H1 (cell line): ENCODE measurements around the gene VASN. TPM values are rescaled to one million over a fixed set of nuclear protein-coding genes. Genes with fewer than 3 reads are reported as not detected.

Source experiments
- CTCF ChIA-PET: fragments of 300-600 bp; sonication (Branson Sonifier 250); formaldehyde crosslinking; loops from one replicate; lab custom pipeline; 2021; ENCODE audit not compliant: partially characterized antibody; lab: Charles Lee
- POLR2A ChIA-PET: fragments of 300-600 bp; sonication (Branson Sonifier 250); formaldehyde crosslinking; loops from one replicate; lab custom pipeline; 2021; ENCODE audit warnings: inconsistent platforms; ENCODE audit not compliant: partially characterized antibody; lab: Charles Lee
- DNase-seq, 2 experiments: peaks; one replicate each; pipeline versions ENCODE4 v3.0.0 to v3.0.0-alpha.2; 2010 to 2022; ENCODE audit warnings: low spot score in 2 of 2, low read depth in 1 of 2, mixed read lengths in 1 of 2
- FAIRE-seq: peaks from 2 replicates; lab custom pipeline; 2011; peaks lifted over from hg19 to GRCh38; lab: Jason Lieb, UNC
- H2AFZ ChIP-seq: 2 replicates; pipeline ENCODE4 v1.8.1; 2012; ENCODE audit warnings: low read length, inconsistent platforms
- H2AK5ac ChIP-seq: 2 replicates; pipeline ENCODE4 v1.6.1; 2013; ENCODE audit warnings: low read depth, low read length
- H2BK120ac ChIP-seq: replicated peaks from 2 replicates; pipeline ENCODE3; 2013; ENCODE audit warnings: low read depth, low read length, inconsistent platforms
- H2BK12ac ChIP-seq: 2 replicates; pipeline ENCODE4 v1.6.1; 2013; ENCODE audit warnings: low read depth, low read length
- H2BK15ac ChIP-seq: 2 replicates; pipeline ENCODE4 v1.6.1; 2013; ENCODE audit warnings: low read length
- H2BK20ac ChIP-seq: 2 replicates; pipeline ENCODE4 v1.6.1; 2013; ENCODE audit warnings: low read length
- H2BK5ac ChIP-seq: 2 replicates; pipeline ENCODE4 v1.6.1; 2013; ENCODE audit warnings: low read depth, low read length
- H3K14ac ChIP-seq: 2 replicates; pipeline ENCODE4 v1.6.1; 2013; ENCODE audit warnings: inconsistent platforms; ENCODE audit not compliant: insufficient read length
- H3K18ac ChIP-seq: 2 replicates; pipeline ENCODE4 v1.6.1; 2013; ENCODE audit warnings: low read length; ENCODE audit errors: extremely low read depth
- H3K23ac ChIP-seq: 2 replicates; pipeline ENCODE4 v1.6.1; 2013; ENCODE audit warnings: inconsistent platforms; ENCODE audit not compliant: insufficient read length
- H3K23me2 ChIP-seq: 2 replicates; pipeline ENCODE4 v1.6.1; 2013; ENCODE audit warnings: low read depth, low read length
- H3K27ac ChIP-seq: 2 replicates; pipeline ENCODE4 v1.6.1; 2011; ENCODE audit warnings: low read depth, low read length, inconsistent platforms
- H3K27me3 ChIP-seq, 4 experiments: replicated peaks in 1 of 4; 1 replicate in 1 of 4; 2 replicates in 3 of 4; pipeline versions ENCODE4 v1.6.1 to v1.8.1; 2011 to 2013; ENCODE audit warnings: low read length in 3 of 4, mild to moderate bottlenecking in 3 of 4, inconsistent platforms in 2 of 4, mixed read lengths in 2 of 4, moderate library complexity in 1 of 4; ENCODE audit not compliant: control insufficient read depth in 3 of 4, insufficient read depth in 3 of 4; ENCODE audit errors: extremely low read depth in 1 of 4
- H3K36me3 ChIP-seq, 4 experiments: 2 replicates each; pipeline versions ENCODE4 v1.6.1 to v1.8.1; 2011 to 2013; ENCODE audit warnings: mild to moderate bottlenecking in 4 of 4, low read length in 3 of 4, moderate library complexity in 2 of 4, control low read depth in 1 of 4, inconsistent platforms in 1 of 4; ENCODE audit not compliant: insufficient read depth in 4 of 4, control insufficient read depth in 2 of 4
- H3K4ac ChIP-seq: replicated peaks from 2 replicates; pipeline ENCODE3; 2013; ENCODE audit warnings: low read length, low read depth, mixed read lengths, inconsistent platforms; ENCODE audit not compliant: insufficient read length
- H3K4me1 ChIP-seq, 4 experiments: replicated peaks in 1 of 4; 1 replicate in 1 of 4; 2 replicates in 3 of 4; pipeline versions ENCODE4 v1.6.1 to v1.8.1; 2011 to 2013; ENCODE audit warnings: low read length in 3 of 4, inconsistent platforms in 2 of 4, mixed read lengths in 1 of 4; ENCODE audit not compliant: insufficient read depth in 4 of 4, control insufficient read depth in 3 of 4
- H3K4me2 ChIP-seq, 2 experiments: 2 replicates each; pipeline versions ENCODE4 v1.6.1 to v1.8.1; 2011 to 2013; ENCODE audit warnings: low read depth in 2 of 2, low read length in 2 of 2, control low read depth in 1 of 2, inconsistent platforms in 1 of 2, mild to moderate bottlenecking in 1 of 2; ENCODE audit not compliant: insufficient read depth in 1 of 2
- H3K4me3 ChIP-seq, 4 experiments: fragments of 200-600, 300-600 bp in 1 of 4; sonication (generic), shearing (Covaris generic), sonication (Bioruptor Twin) in 1 of 4; 2 replicates each; pipeline versions ENCODE4 v1.5.1 to v1.8.1; 2011 to 2016; ENCODE audit warnings: low read length in 4 of 4, low read depth in 3 of 4, control low read depth in 2 of 4, inconsistent platforms in 2 of 4, mild to moderate bottlenecking in 2 of 4, mixed read lengths in 1 of 4, moderate library complexity in 1 of 4; ENCODE audit not compliant: insufficient read depth in 2 of 4; ENCODE audit errors: extremely low read depth in 1 of 4
- H3K56ac ChIP-seq: replicated peaks from 2 replicates; pipeline ENCODE3; 2013; ENCODE audit warnings: low read depth, mild to moderate bottlenecking, mixed read lengths, low read length, inconsistent platforms; ENCODE audit not compliant: insufficient read length
- H3K79me1 ChIP-seq: 2 replicates; pipeline ENCODE4 v1.6.1; 2013; ENCODE audit warnings: low read depth, low read length, control low read depth
- H3K79me2 ChIP-seq, 2 experiments: 2 replicates each; pipeline versions ENCODE4 v1.6.1 to v1.8.1; 2012 to 2013; ENCODE audit warnings: low read length in 2 of 2, mild to moderate bottlenecking in 2 of 2, inconsistent platforms in 1 of 2; ENCODE audit not compliant: insufficient read depth in 2 of 2, control insufficient read depth in 1 of 2
- H3K9ac ChIP-seq, 4 experiments: replicated peaks in 1 of 4; 1 replicate in 1 of 4; 2 replicates in 3 of 4; pipeline versions ENCODE4 v1.6.1 to v1.8.1; 2011 to 2013; ENCODE audit warnings: low read depth in 3 of 4, low read length in 3 of 4, control low read depth in 2 of 4, mild to moderate bottlenecking in 2 of 4, moderate library complexity in 2 of 4, inconsistent platforms in 1 of 4; ENCODE audit errors: extremely low read depth in 1 of 4
- H3K9me3 ChIP-seq, 2 experiments: 2 replicates each; pipeline versions ENCODE4 v1.6.1 to v1.8.1; 2012 to 2013; ENCODE audit warnings: mild to moderate bottlenecking in 2 of 2, moderate library complexity in 2 of 2, control low read depth in 1 of 2, inconsistent platforms in 1 of 2, low read depth in 1 of 2, low read length in 1 of 2, mixed read lengths in 1 of 2; ENCODE audit not compliant: insufficient read depth in 2 of 2
- H4K20me1 ChIP-seq, 2 experiments: replicated peaks in 1 of 2; 2 replicates each; pipeline versions ENCODE3 to v1.8.1; 2011 to 2013; ENCODE audit warnings: inconsistent platforms in 2 of 2, low read length in 2 of 2, mild to moderate bottlenecking in 1 of 2; ENCODE audit not compliant: insufficient read depth in 2 of 2, control insufficient read depth in 1 of 2
- H4K5ac ChIP-seq: 2 replicates; pipeline ENCODE4 v1.6.1; 2013; ENCODE audit warnings: low read length, low read depth, mixed read lengths, inconsistent platforms; ENCODE audit not compliant: insufficient read length
- H4K8ac ChIP-seq: 2 replicates; pipeline ENCODE4 v1.8.0; 2013; ENCODE audit warnings: mild to moderate bottlenecking, moderate library complexity, low read length, inconsistent platforms; ENCODE audit not compliant: insufficient read depth; ENCODE audit errors: extremely low read depth
- H4K91ac ChIP-seq: replicated peaks from 2 replicates; pipeline ENCODE3; 2013; ENCODE audit warnings: low read length, mixed read lengths, inconsistent platforms; ENCODE audit not compliant: insufficient read length
- CTCF ChIP-seq, 3 experiments: IDR thresholded peaks; 1 replicate in 2 of 3; 2 replicates in 1 of 3; pipeline versions ENCODE4 v1.5.1 to v1.6.1; 2011; ENCODE audit warnings: low read length in 3 of 3, mild to moderate bottlenecking in 3 of 3, inconsistent platforms in 2 of 3, low read depth in 1 of 3, moderate library complexity in 1 of 3; ENCODE audit not compliant: insufficient read depth in 1 of 3; ENCODE audit errors: control extremely low read depth in 1 of 3
- E2F6 ChIP-seq: IDR thresholded peaks from 2 replicates; pipeline ENCODE4 v1.6.1; 2012; ENCODE audit warnings: inconsistent platforms
- GABPA ChIP-seq: IDR thresholded peaks from 2 replicates; pipeline ENCODE4 v1.6.1; 2011; ENCODE audit warnings: mild to moderate bottlenecking, low read length, moderate library complexity, borderline replicate concordance; ENCODE audit not compliant: insufficient read depth
- GTF2F1 ChIP-seq: IDR thresholded peaks from 2 replicates; pipeline ENCODE4 v1.6.1; 2012; ENCODE audit warnings: low read depth, low read length, improper control_type of control experiment, borderline replicate concordance
- HDAC2 ChIP-seq, 2 experiments: fragments of 300-600 bp in 1 of 2; sonication (generic) in 1 of 2; IDR thresholded peaks; 2 replicates each; pipeline ENCODE4 v1.6.1; 2011 to 2012; ENCODE audit warnings: low read depth in 2 of 2, low read length in 2 of 2, mild to moderate bottlenecking in 2 of 2, moderate library complexity in 2 of 2, borderline replicate concordance in 1 of 2, inconsistent platforms in 1 of 2
- JUND ChIP-seq: IDR thresholded peaks from 2 replicates; pipeline ENCODE4 v1.6.1; 2011; ENCODE audit warnings: mild to moderate bottlenecking, improper control_type of control experiment, low read length
- KDM1A ChIP-seq: fragments of 200-600, 300-600 bp; sonication (generic); IDR thresholded peaks from 2 replicates; pipeline ENCODE4 v1.7.1; 2016; ENCODE audit warnings: mild to moderate bottlenecking, low read length, borderline replicate concordance
- WGBS, 2 experiments: shearing (Covaris generic) in 1 of 2; methylation state at CpG; one replicate each; pipeline versions ENCODE4 v1.1.6 to v1.1.7; 2013 to 2015; ENCODE audit warnings: low lambda C conversion rate in 2 of 2, mixed read lengths in 2 of 2, inconsistent platforms in 1 of 2, low coverage in 1 of 2, missing lambda C conversion rate in 1 of 2; ENCODE audit not compliant: insufficient replicate concordance in 2 of 2, insufficient coverage in 1 of 2, insufficient read length in 1 of 2; ENCODE audit errors: extremely low coverage in 1 of 2, missing lambda C conversion rate in 1 of 2; 5-methylcytosine and 5-hydroxymethylcytosine counted together
- polyA plus RNA-seq, 7 experiments: library from polyadenylated mRNA; depleted of rRNA in 3 of 7; stranded (reverse) in 5 of 7; unstranded in 2 of 7; fragments of >200 nt in 5 of 7; fragments of 200-250 nt in 2 of 7; gene quantifications; 1 replicate in 5 of 7; 2 replicates in 1 of 7; 4 replicates in 1 of 7; pipeline versions ENCODE4 v1.2.1 to v1.2.3, GENCODE V29; 2011 to 2013; ENCODE audit warnings: missing spikeins in 2 of 7, mixed read lengths in 2 of 7
- total RNA-seq: library from RNA; stranded (reverse); fragmentation: NEBNext Ultra II Directional; extraction: Animal tissue kit (Norgen Biotek cat#: 25700); gene quantifications from 2 replicates; pipeline ENCODE4 v1.2.1, GENCODE V29; 2021

VASN gene
- total and polyA plus RNA-seq, 2 of the 8 experiments (the other 6 are each of a cell fraction or from before 2014, with no cell fraction given): 9.6 to 11.3 TPM

- peak in 1 of 2 experiments; percentile 99 for DNase-seq
- Histone ChIP-seq H2BK15ac (no peak overlapping the region), H2AK5ac (no peak overlapping the region), H3K18ac (no peak overlapping the region), H3K4ac (no peak overlapping the region), H2BK12ac (peak overlapping the region; percentile 11; the same call in 1 of the 2 replicates), H3K27me3 (no peaks in the 10 kb centered on the region), H3K23ac (no peak overlapping the region), H3K27ac (no peak overlapping the region), H4K5ac (no peak overlapping the region), H4K8ac (peak overlapping the region; percentile 80; the same call in 1 of the 2 replicates), H3K23me2 (peaks cover 2% of the 10 kb centered on the region; the same call in 1 of the 2 replicates), H3K56ac (no peak overlapping the region), H2BK120ac (no peak overlapping the region), H4K91ac (no peak overlapping the region), H3K9ac (no peak overlapping the region), H3K14ac (no peak overlapping the region), H3K79me1 (no peaks in the 10 kb centered on the region), H2BK5ac (peak overlapping the region; percentile 91; the same call in 1 of the 2 replicates), H2AFZ (no peak overlapping the region), H3K4me1 (peaks cover 0 to 3% (median 1%) of the 10 kb centered on the region in 4 experiments; a peak in 3 of 7 replicates), H2BK20ac (no peak overlapping the region), H3K36me3 (no peaks in the 10 kb centered on the region), H3K9me3 (no peaks in the 10 kb centered on the region), H3K4me3 (no peak overlapping the region), H3K79me2 (no peaks in the 10 kb centered on the region), H4K20me1 (peaks cover 0 to 3% of the 10 kb centered on the region in 2 experiments), H3K4me2 (no peak overlapping the region)
- WGBS, 2 experiments: 37% methylated on average over 18 of the region's 19 CpGs; no CpG with 5 or more reads in 1 of the 2 experiments
- ChIA-PET CTCF (interaction anchor here (0.6 to 14.0 kb wide), 34 partner anchors 9 to 408 kb away, joined by 3 to 425 read pairs (median 4); partner anchors contain the start of genes VASN and ZNF500), POLR2A (interaction anchor here (0.6 to 2.2 kb wide), 11 partner anchors 9 to 87 kb away, joined by 3 to 13 read pairs (median 4); partner anchors contain the start of genes PAM16 and VASN)
- no peak for FAIRE-seq
- TF ChIP-seq E2F6: 0 out of 2 replicates have a peak, but pooled peaks have one; percentile 12
- TF ChIP-seq GTF2F1: peak; percentile 26; the same call in 1 of the 2 replicates
- peak; percentile 66; the same call in 1 of the 2 replicates for TF ChIP-seq GABPA
- TF ChIP-seq CTCF (IDR thresholded peaks at IDR 0.05; ENCODE audit: control extremely low read depth in 1 of 3, insufficient read depth in 1 of 3, low read depth in 1 of 3, low read length in 3 of 3): peak; percentile 90 to 98 (median 94)
- TF ChIP-seq KDM1A: peak; percentile 91
- peak in 1 of 2 experiments; percentile 32; a peak in 1 of 4 replicates for TF ChIP-seq HDAC2 (IDR thresholded peaks at IDR 0.05; ENCODE audit: borderline replicate concordance in 1 of 2, low read depth in 2 of 2, low read length in 2 of 2)
- 0 out of 2 replicates have a peak, but pooled peaks have one; percentile 21 for TF ChIP-seq JUND
These were observed 12.7 kb upstream of the VASN start for GRCh38 chr16:4358831-4359561.
